Measurements from ENCODE around the gene SLC17A9.

SLC17A9 gene

GRCh38 chr20:62985444-62985778 lies 32.9 kb downstream of the SLC17A9 start:
- no peak for DNase-seq

GRCh38 chr20:62986257-62986800 lies 33.8 kb downstream of the SLC17A9 start:
- no peak for DNase-seq

GRCh38 chr20:62987114-62987513 lies 34.6 kb downstream of the SLC17A9 start:
- no peak for DNase-seq

- DNase-seq: no peak
These were observed 36.7 kb downstream of the SLC17A9 start for GRCh38 chr20:62989201-62989601.

GRCh38 chr20:62990306-62990825 lies 37.9 kb downstream of the SLC17A9 start:
- DNase-seq: no peak

GRCh38 chr20:62991196-62991807 lies 38.8 kb downstream of the SLC17A9 start:
- no peak for DNase-seq

- DNase-seq: no peak
These were observed 39.4 kb downstream of the SLC17A9 start for GRCh38 chr20:62991863-62992262.

- no peak for DNase-seq
These were observed 41.5 kb downstream of the SLC17A9 start for GRCh38 chr20:62993856-62994494.

GRCh38 chr20:62994869-62995281 lies 42.4 kb downstream of the SLC17A9 start:
- DNase-seq: no peak

- no peak for DNase-seq
These were observed 43.0 kb downstream of the SLC17A9 start for GRCh38 chr20:62995481-62995880.

GRCh38 chr20:62995898-62996595 lies 43.5 kb downstream of the SLC17A9 start:
- DNase-seq: no peak

- no peak for DNase-seq
These were observed 44.1 kb downstream of the SLC17A9 start for GRCh38 chr20:62996596-62996982.

GRCh38 chr20:62997417-62998035 lies 45.0 kb downstream of the SLC17A9 start:
- no peak for DNase-seq

GRCh38 chr20:62998449-62998848 lies 45.9 kb downstream of the SLC17A9 start:
- no peak for DNase-seq

- no peak for DNase-seq
These were observed 47.1 kb downstream of the SLC17A9 start for GRCh38 chr20:62999580-62999979.

- no peak for DNase-seq
These were observed 47.5 kb downstream of the SLC17A9 start for GRCh38 chr20:63000036-63000435.

- no peak for DNase-seq
These were observed 48.4 kb downstream of the SLC17A9 start for GRCh38 chr20:63000958-63001357.

GRCh38 chr20:63002511-63002910 lies 50.0 kb downstream of the SLC17A9 start:
- DNase-seq: no peak

GRCh38 chr20:63003546-63003945 lies 51.0 kb downstream of the SLC17A9 start:
- DNase-seq: no peak

GRCh38 chr20:63004607-63005364 lies 52.3 kb downstream of the SLC17A9 start:
- DNase-seq: no peak

- no peak for DNase-seq
These were observed 52.9 kb downstream of the SLC17A9 start for GRCh38 chr20:63005365-63005861.

GRCh38 chr20:63005862-63006539 lies 53.5 kb downstream of the SLC17A9 start:
- DNase-seq: no peak
